ENCODE results near the gene SMCO4. TPM values are rescaled to one million over a fixed set of nuclear protein-coding genes. Genes with fewer than 3 reads are reported as not detected.
A peak's percentile ranks its signal among the peaks of the same experiment; 100 is the strongest.
"Not testable (repeated sequence)": the region's sequence is repeated elsewhere in the genome, so short reads cannot be mapped to it uniquely, and the experiment has no call there.

SMCO4 gene
- polyA plus RNA-seq, 1 donor: 47.9 TPM

DNA sequence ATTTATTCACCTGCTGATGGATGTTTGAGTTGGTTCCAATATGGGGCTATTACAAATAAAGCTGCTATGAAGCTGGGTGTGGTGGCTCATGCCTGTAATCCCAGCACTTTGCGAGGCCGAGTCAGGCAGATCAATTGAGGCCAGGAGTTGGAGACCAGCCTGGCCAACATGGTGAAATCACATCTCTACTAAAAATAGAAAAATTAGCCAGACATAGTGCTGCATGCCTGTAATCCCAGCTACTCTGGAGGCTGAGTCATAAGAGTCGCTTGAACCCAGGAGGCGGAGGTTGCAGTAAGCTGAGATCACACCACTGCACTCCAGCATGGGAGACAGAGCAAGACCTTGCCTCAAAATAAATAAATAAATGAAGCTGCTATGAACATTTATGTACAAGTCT, 33.7 kb upstream of the SMCO4 start:
- not testable (repeated sequence) for H3K27ac ChIP-seq (ENCODE audit: low read length); H3K36me3 ChIP-seq (ENCODE audit: control insufficient read depth, insufficient read depth, low read length); H3K4me1 ChIP-seq (ENCODE audit: control insufficient read depth, insufficient read depth, low read length); H3K27me3 ChIP-seq (ENCODE audit: control insufficient read depth, insufficient read depth, low read length); H3K9me3 ChIP-seq (ENCODE audit: control insufficient read depth, low read depth, low read length); DNase-seq; H3K4me3 ChIP-seq (ENCODE audit: low read length)
- WGBS (ENCODE audit: insufficient coverage, low lambda C conversion rate): no CpG with 5 or more reads among the region's 4 CpGs

DNA sequence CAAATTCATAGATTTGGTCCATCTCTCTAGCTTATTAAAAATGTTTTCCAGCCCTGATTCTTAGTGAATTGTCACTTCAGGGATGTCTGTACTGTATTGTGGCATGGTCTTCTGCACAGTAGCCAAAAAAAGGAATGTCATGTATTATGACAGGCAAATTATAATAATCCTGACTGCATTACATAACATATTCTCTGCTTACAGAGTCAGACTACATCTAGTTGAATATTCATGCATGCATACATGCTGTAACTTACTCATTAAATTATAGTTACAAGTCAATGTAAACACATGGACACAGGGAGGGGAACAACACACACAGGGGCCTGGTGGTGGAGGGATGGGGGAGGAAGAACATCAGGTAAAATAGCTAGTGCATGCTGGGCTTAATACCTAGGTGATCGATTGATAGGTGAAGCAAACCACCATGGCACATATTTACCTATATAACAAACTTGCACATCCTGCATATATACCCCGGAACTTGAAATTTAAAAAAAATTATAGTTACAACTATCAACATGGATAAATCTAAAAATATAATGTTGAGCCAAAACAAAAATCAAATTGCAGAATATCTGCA, 31.5 kb upstream of the SMCO4 start:
- no peak for DNase-seq

DNA sequence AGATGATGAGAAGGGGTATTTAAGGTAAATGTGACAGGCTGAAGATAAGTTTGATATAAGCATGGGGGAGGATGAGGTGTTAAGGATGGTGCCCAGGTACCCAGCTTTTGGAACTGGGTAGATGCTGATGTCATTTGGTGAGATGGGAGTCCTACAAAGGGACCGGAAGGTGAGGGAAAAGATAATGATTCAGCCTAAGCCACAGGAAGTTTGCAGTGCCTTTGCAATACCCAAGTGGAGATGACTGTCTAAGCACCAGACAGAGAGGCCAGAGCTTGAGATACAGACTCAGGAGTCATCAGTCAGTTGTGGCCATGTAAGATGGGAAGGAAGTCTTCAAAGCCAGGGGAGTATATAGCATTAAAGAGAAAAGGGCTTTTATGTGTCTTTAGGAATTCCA, 30.0 kb upstream of the SMCO4 start:
- H3K27me3 ChIP-seq (ENCODE audit: control insufficient read depth, insufficient read depth, low read length): no peaks in the 10 kb centered on the region
- 100% methylated on average over 1 of the region's 1 CpG for WGBS (ENCODE audit: insufficient coverage, low lambda C conversion rate)
- H3K4me1 ChIP-seq (ENCODE audit: control insufficient read depth, insufficient read depth, low read length): peaks cover 6% of the 10 kb centered on the region
- H3K4me3 ChIP-seq (ENCODE audit: low read length): no peak overlapping the region
- no peak for DNase-seq
- H3K36me3 ChIP-seq (ENCODE audit: control insufficient read depth, insufficient read depth, low read length): no peaks in the 10 kb centered on the region
- no peaks in the 10 kb centered on the region for H3K9me3 ChIP-seq (ENCODE audit: control insufficient read depth, low read depth, low read length)
- H3K27ac ChIP-seq (ENCODE audit: low read length): no peak overlapping the region

More for the DNA sequence above, 31.5 kb upstream of the SMCO4 start:
- 100% methylated on average over 1 of the region's 2 CpGs for WGBS (ENCODE audit: insufficient coverage, low lambda C conversion rate)
- Histone ChIP-seq H3K4me3 (ENCODE audit: low read length) (no peak overlapping the region), H3K9me3 (ENCODE audit: control insufficient read depth, low read depth, low read length) (no peaks in the 10 kb centered on the region), H3K27ac (ENCODE audit: low read length) (no peak overlapping the region), H3K4me1 (ENCODE audit: control insufficient read depth, insufficient read depth, low read length) (peaks cover 6% of the 10 kb centered on the region), H3K27me3 (ENCODE audit: control insufficient read depth, insufficient read depth, low read length) (no peaks in the 10 kb centered on the region), H3K36me3 (ENCODE audit: control insufficient read depth, insufficient read depth, low read length) (no peaks in the 10 kb centered on the region)

DNA sequence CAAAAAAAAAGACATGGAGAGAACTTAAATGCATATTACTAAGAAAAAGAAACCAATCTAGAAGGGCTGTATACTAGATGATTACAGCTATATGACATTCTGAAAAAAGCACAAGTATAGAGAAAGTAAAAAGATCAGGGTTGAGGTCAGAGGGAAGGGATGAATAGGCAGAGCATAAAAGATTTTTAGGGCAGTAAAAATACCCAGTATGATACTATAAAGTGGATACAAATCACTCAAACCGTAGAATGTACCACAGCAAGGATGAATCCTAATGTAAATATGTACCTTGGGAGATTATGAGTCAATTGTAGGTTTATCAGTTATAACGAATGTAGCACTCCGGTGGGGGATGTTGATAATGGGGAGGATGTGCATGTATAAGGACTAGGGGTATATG, 29.4 kb upstream of the SMCO4 start:
- peaks cover 8% of the 10 kb centered on the region for H3K4me1 ChIP-seq (ENCODE audit: control insufficient read depth, insufficient read depth, low read length)
- no peaks in the 10 kb centered on the region for H3K36me3 ChIP-seq (ENCODE audit: control insufficient read depth, insufficient read depth, low read length)
- no peak overlapping the region for H3K4me3 ChIP-seq (ENCODE audit: low read length)
- no peaks in the 10 kb centered on the region for H3K9me3 ChIP-seq (ENCODE audit: control insufficient read depth, low read depth, low read length)
- 45% methylated on average over 3 of the region's 3 CpGs for WGBS (ENCODE audit: insufficient coverage, low lambda C conversion rate)
- no peak overlapping the region for H3K27ac ChIP-seq (ENCODE audit: low read length)
- no peak for DNase-seq
- H3K27me3 ChIP-seq (ENCODE audit: control insufficient read depth, insufficient read depth, low read length): no peaks in the 10 kb centered on the region

DNA sequence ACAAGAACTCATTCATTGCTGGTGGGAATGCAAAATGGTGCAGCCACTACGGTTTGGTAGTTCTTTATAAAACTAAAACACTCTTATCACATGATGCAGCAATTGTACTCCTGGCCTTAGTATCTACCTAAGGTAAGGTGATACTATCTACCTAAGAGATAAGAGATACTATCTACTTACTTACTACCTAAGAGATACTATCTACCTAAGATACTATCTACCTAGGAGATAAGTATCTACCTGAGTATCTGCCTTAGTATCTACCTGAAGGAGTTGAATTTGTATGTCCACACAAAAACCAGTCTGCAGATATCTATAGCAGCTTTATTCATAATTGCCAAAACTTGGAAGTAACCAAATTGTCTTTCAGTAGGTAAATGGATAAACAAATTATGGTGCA, 29.0 kb upstream of the SMCO4 start:
- Histone ChIP-seq H3K36me3 (ENCODE audit: control insufficient read depth, insufficient read depth, low read length) (no peaks in the 10 kb centered on the region), H3K9me3 (ENCODE audit: control insufficient read depth, low read depth, low read length) (no peaks in the 10 kb centered on the region), H3K4me1 (ENCODE audit: control insufficient read depth, insufficient read depth, low read length) (peaks cover 12% of the 10 kb centered on the region), H3K4me3 (ENCODE audit: low read length) (no peak overlapping the region), H3K27ac (ENCODE audit: low read length) (no peak overlapping the region), H3K27me3 (ENCODE audit: control insufficient read depth, insufficient read depth, low read length) (no peaks in the 10 kb centered on the region)
- no peak for DNase-seq
- no CpG with 5 or more reads among the region's 1 CpG for WGBS (ENCODE audit: insufficient coverage, low lambda C conversion rate)

DNA sequence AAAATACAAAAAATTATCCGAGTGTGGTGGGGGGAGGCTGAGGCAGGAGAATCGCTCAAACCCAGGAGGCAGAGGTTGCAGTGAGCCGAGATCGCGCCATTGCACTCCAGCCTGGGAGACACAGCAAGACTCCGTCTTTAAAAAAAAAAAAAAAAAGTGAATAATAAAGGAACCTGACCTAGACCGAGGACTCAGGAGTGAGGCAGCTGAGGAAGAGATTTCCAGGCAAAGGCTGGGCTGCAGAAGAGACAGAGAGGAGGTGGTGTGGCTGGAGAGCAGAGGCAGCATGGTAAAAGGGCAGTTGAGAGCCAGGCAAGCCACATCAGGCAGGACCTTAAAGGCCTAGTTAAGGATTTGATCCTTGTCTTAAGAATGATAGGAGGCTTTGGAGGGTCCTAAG, 28.4 kb upstream of the SMCO4 start:
- no peak for DNase-seq
- Histone ChIP-seq H3K4me1 (ENCODE audit: control insufficient read depth, insufficient read depth, low read length) (peaks cover 12% of the 10 kb centered on the region), H3K9me3 (ENCODE audit: control insufficient read depth, low read depth, low read length) (no peaks in the 10 kb centered on the region), H3K4me3 (ENCODE audit: low read length) (no peak overlapping the region), H3K36me3 (ENCODE audit: control insufficient read depth, insufficient read depth, low read length) (no peaks in the 10 kb centered on the region), H3K27ac (ENCODE audit: low read length) (no peak overlapping the region), H3K27me3 (ENCODE audit: control insufficient read depth, insufficient read depth, low read length) (no peaks in the 10 kb centered on the region)
- no CpG with 5 or more reads among the region's 7 CpGs for WGBS (ENCODE audit: insufficient coverage, low lambda C conversion rate)

DNA sequence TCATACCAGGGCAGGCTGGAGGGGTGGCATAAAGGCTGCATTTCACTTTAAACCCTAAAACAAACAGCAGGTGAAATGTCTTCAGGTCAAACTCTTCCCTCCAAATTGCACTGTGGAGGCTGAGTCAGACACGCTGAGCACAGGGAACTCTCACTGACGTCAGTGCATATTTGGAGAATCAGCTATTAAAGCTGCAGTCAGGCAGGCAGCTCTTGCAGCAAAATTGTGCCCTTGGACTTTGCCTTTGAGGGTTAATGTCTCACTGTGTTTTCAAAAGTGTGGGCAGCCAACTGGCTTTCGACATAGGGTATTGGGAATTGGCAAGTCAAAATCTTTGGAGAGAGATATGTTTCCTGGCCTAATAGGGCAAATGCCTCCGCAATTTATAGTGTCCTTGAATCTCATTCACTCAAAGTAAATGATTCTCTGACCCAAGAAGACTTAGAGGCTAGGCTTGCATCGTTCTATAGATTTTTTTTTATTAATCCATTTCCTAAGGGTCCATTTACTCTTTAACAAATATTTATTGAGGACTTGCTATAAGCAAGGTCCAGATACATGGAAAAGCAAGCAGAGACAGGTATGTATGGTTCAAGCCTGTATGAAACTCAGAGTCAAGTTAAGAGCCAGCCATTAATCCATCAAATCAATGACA, 27.7 kb upstream of the SMCO4 start:
- DNase-seq: peak; percentile 70 to 86
- WGBS (ENCODE audit: insufficient coverage, low lambda C conversion rate): no CpG with 5 or more reads among the region's 5 CpGs
- Histone ChIP-seq H3K27me3 (ENCODE audit: control insufficient read depth, insufficient read depth, low read length) (no peaks in the 10 kb centered on the region), H3K36me3 (ENCODE audit: control insufficient read depth, insufficient read depth, low read length) (no peaks in the 10 kb centered on the region), H3K9me3 (ENCODE audit: control insufficient read depth, low read depth, low read length) (no peaks in the 10 kb centered on the region), H3K4me1 (ENCODE audit: control insufficient read depth, insufficient read depth, low read length) (peaks cover 15% of the 10 kb centered on the region), H3K4me3 (ENCODE audit: low read length) (no peak overlapping the region), H3K27ac (ENCODE audit: low read length) (peak overlapping the region; percentile 7)

DNA sequence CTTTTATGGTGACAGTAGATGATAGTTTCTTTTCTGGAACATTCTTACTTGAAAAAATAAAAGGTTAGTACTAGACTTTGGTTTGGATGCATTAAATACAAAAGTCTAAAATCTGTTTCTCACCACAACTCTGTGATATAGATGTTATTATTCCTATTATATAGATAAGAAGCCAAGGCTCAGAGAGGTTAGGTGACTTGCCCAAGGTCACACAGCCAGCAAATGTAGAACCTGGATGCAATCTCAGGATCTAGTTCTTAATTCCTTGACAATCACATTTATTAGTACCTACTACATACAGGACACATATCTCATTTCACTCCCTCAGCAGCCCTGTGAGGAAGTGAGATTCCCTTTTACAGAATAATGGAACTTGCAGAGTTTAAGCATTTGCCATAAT, 26.3 kb upstream of the SMCO4 start:
- Histone ChIP-seq H3K4me1 (ENCODE audit: control insufficient read depth, insufficient read depth, low read length) (peaks cover 22% of the 10 kb centered on the region), H3K4me3 (ENCODE audit: low read length) (no peak overlapping the region), H3K36me3 (ENCODE audit: control insufficient read depth, insufficient read depth, low read length) (no peaks in the 10 kb centered on the region), H3K27ac (ENCODE audit: low read length) (no peak overlapping the region), H3K27me3 (ENCODE audit: control insufficient read depth, insufficient read depth, low read length) (no peaks in the 10 kb centered on the region), H3K9me3 (ENCODE audit: control insufficient read depth, low read depth, low read length) (no peaks in the 10 kb centered on the region)
- no peak for DNase-seq

DNA sequence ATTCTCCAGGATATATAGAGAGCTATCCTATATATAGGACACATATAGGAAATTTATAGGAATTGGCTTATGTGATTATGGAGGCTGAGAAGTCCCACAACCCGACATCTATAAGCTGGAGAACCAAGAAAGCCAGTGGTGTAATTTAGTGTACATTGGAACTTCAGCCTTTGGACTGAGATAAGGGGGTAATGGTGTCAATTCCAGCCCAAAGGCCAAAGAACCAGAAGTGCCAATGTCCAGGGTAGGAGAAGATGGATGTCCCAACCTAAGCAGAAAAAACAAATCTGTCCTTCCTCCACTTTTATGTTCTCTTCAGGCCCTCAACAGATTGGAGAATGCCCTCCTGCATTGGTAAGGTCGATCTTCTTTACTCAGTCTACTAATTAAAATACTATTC, 25.5 kb upstream of the SMCO4 start:
- no peaks in the 10 kb centered on the region for H3K27me3 ChIP-seq (ENCODE audit: control insufficient read depth, insufficient read depth, low read length)
- no peak overlapping the region for H3K27ac ChIP-seq (ENCODE audit: low read length)
- peaks cover 28% of the 10 kb centered on the region for H3K4me1 ChIP-seq (ENCODE audit: control insufficient read depth, insufficient read depth, low read length)
- peak in 1 of 2 donors; percentile 43 for DNase-seq
- H3K4me3 ChIP-seq (ENCODE audit: low read length): no peak overlapping the region
- H3K36me3 ChIP-seq (ENCODE audit: control insufficient read depth, insufficient read depth, low read length): no peaks in the 10 kb centered on the region
- no peaks in the 10 kb centered on the region for H3K9me3 ChIP-seq (ENCODE audit: control insufficient read depth, low read depth, low read length)
- WGBS (ENCODE audit: insufficient coverage, low lambda C conversion rate): no CpG with 5 or more reads among the region's 2 CpGs

DNA sequence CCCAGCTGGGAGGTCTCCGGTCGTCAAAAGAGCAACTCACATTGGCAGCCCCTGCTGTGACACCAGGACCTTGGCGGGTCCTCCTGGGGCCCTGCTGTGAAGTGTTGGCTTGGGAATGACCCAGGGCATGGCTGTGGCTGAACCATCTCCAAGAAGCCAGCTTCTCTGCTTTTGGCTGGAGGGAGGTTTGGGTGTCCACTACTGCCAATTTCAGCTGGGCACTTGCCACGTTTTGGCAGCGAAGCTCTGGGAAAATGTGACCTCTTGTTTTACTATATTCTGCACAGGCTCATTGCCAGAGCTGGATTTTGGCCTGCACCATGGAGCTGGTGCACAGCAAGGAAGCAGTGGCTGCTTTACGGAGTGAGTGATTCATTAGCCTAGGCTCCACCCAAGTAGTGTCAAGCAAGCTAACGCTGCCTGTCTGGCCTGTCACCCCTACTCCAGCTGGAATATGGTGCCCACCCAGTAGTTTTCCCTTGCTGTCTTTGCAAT, 24.3 kb upstream of the SMCO4 start:
- no CpG with 5 or more reads among the region's 7 CpGs for WGBS (ENCODE audit: insufficient coverage, low lambda C conversion rate)
- Histone ChIP-seq H3K9me3 (ENCODE audit: control insufficient read depth, low read depth, low read length) (no peaks in the 10 kb centered on the region), H3K4me3 (ENCODE audit: low read length) (no peak overlapping the region), H3K4me1 (ENCODE audit: control insufficient read depth, insufficient read depth, low read length) (peaks cover 29% of the 10 kb centered on the region), H3K36me3 (ENCODE audit: control insufficient read depth, insufficient read depth, low read length) (no peaks in the 10 kb centered on the region), H3K27me3 (ENCODE audit: control insufficient read depth, insufficient read depth, low read length) (no peaks in the 10 kb centered on the region), H3K27ac (ENCODE audit: low read length) (no peak overlapping the region)
- peak in 1 of 2 donors; percentile 19 for DNase-seq

DNA sequence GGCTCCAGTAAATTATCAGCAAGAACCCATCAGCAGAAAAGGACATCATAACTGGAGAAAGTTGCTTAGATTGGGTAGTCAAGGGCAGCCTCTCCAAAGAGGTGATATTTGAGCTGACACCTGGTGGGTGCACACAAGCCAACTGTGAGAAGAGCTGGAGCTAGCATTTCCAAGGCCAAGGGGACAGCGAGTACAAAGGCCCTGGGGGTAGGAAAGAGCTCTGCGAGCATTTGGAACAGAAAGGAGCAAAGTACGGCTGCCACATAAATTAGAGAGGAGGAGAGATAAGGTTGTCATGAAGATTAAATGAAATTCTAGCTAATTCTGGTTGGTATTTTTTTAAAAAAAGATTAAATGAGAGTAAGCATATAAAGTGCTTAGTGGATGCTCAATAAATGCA, 21.7 kb upstream of the SMCO4 start:
- WGBS (ENCODE audit: insufficient coverage, low lambda C conversion rate): no CpG with 5 or more reads among the region's 3 CpGs
- peak in 1 of 2 donors; percentile 78 for DNase-seq
- Histone ChIP-seq H3K36me3 (ENCODE audit: control insufficient read depth, insufficient read depth, low read length) (no peaks in the 10 kb centered on the region), H3K4me3 (ENCODE audit: low read length) (no peak overlapping the region), H3K27me3 (ENCODE audit: control insufficient read depth, insufficient read depth, low read length) (no peaks in the 10 kb centered on the region), H3K9me3 (ENCODE audit: control insufficient read depth, low read depth, low read length) (no peaks in the 10 kb centered on the region), H3K27ac (ENCODE audit: low read length) (no peak overlapping the region), H3K4me1 (ENCODE audit: control insufficient read depth, insufficient read depth, low read length) (peaks cover 23% of the 10 kb centered on the region)

Data from large intestine (tissue), 3 donors.